A673 (cell line): Measurements from ENCODE around the gene VSIG1. TPM values are rescaled to one million over a fixed set of nuclear protein-coding genes. Genes with fewer than 3 reads are reported as not detected.

Source experiments
- BruUV-seq: library from RNA; stranded (reverse); fragments of 400-500 nt; replicated peaks from 2 replicates; lab custom pipeline; 2021; lab: Mats Ljungman, UMichigan
- CTCF ChIA-PET: fragments of 300-600 bp; sonication (Branson Sonifier 250); formaldehyde crosslinking; loops from one replicate; lab custom pipeline; 2022; ENCODE audit warnings: antibody characterized with exemption; lab: Charles Lee
- POLR2A ChIA-PET: fragments of 300-600 bp; sonication (Branson Sonifier 250); formaldehyde crosslinking; loops from one replicate; lab custom pipeline; 2022; ENCODE audit warnings: antibody characterized with exemption; ENCODE audit not compliant: low non-redundant PET; lab: Charles Lee
- DNase-seq: peaks from one replicate; pipeline ENCODE4 v3.0.0-alpha.2; 2015; ENCODE audit warnings: low spot score
- H3K27ac ChIP-seq: fragments of 200-600 bp; sonication (generic); 2 replicates; pipeline ENCODE4 v1.5.1; 2016; ENCODE audit warnings: mixed run types, low read depth, mild to moderate bottlenecking, mixed read lengths, antibody characterized with exemption, low read length; ENCODE audit not compliant: poor library complexity, severe bottlenecking
- H3K27me3 ChIP-seq: fragments of 200-600 bp; sonication (generic); replicated peaks from 2 replicates; pipeline ENCODE4 v1.6.1; 2017; ENCODE audit warnings: mixed run types, low read depth, mild to moderate bottlenecking, mixed read lengths, antibody characterized with exemption, low read length; ENCODE audit not compliant: insufficient read depth, poor library complexity
- H3K36me3 ChIP-seq: fragments of 200-600 bp; sonication (generic); 2 replicates; pipeline ENCODE4 v1.6.1; 2016; ENCODE audit warnings: mixed run types, mild to moderate bottlenecking, mixed read lengths, antibody characterized with exemption, low read length; ENCODE audit not compliant: insufficient read depth, poor library complexity, severe bottlenecking
- H3K4me1 ChIP-seq: fragments of 200-600 bp; sonication (generic); 2 replicates; pipeline ENCODE4 v1.6.1; 2017; ENCODE audit warnings: mixed run types, mild to moderate bottlenecking, mixed read lengths, antibody characterized with exemption, low read length; ENCODE audit not compliant: insufficient read depth, poor library complexity, severe bottlenecking
- H3K4me3 ChIP-seq: fragments of 200-600 bp; sonication (generic); 2 replicates; pipeline ENCODE4 v1.5.1; 2016; ENCODE audit warnings: low read depth, mixed run types, mild to moderate bottlenecking, mixed read lengths, low read length; ENCODE audit not compliant: poor library complexity, severe bottlenecking
- H3K9me3 ChIP-seq: fragments of 200-600 bp; sonication (generic); 2 replicates; pipeline ENCODE4 v1.6.1; 2016; ENCODE audit warnings: mixed run types, low read depth, mild to moderate bottlenecking, mixed read lengths, antibody characterized with exemption, low read length; ENCODE audit not compliant: poor library complexity, severe bottlenecking
- CTCF ChIP-seq: fragments of 300-800, 200-600 bp; sonication (generic); conservative IDR thresholded peaks from 2 replicates; pipeline ENCODE4 v1.5.1; 2017; ENCODE audit warnings: low read depth, mild to moderate bottlenecking, antibody characterized with exemption, low read length, moderate library complexity, mixed read lengths
- EZH2 ChIP-seq: fragments of 200-600 bp; sonication (generic); IDR thresholded peaks from 2 replicates; pipeline ENCODE4 v1.6.1; 2017; ENCODE audit warnings: borderline replicate concordance, low read depth, mild to moderate bottlenecking, mixed read lengths, antibody characterized with exemption, low read length; ENCODE audit not compliant: poor library complexity, severe bottlenecking
- intact Hi-C: fragments of 100-400 bp; cut with micrococcal nuclease; formaldehyde crosslinking; loops from one replicate; pipeline ENCODE4 v1.10.0; 2022; ENCODE audit not compliant: unreplicated experiment
- total RNA-seq: library from RNA; stranded (reverse); gene quantifications from 2 replicates; pipeline ENCODE4 v1.2.3, GENCODE V29; 2021

VSIG1 gene
- total RNA-seq, 1 experiment from 2014 or later = not detected

- intact Hi-C loops = no loop called here
- Histone ChIP-seq H3K4me1 (no peaks in the 10 kb centered on the region), H3K36me3 (peaks cover 8% of the 10 kb centered on the region), H3K27ac (peak within 1 kb of the TSS; percentile 75), H3K4me3 (peak within 1 kb of the TSS; percentile 64), H3K9me3 (no peaks in the 10 kb centered on the region), H3K27me3 (no peaks in the 10 kb centered on the region)
- TF ChIP-seq EZH2 (no peak), CTCF (no peak)
- peak; percentile 96 for DNase-seq
- ChIA-PET POLR2A (interaction anchor here (0.6 kb wide), 1 partner anchor 1225 kb away, joined by 3 read pairs; no protein-coding TSS in a partner anchor), CTCF (no interaction called here)
- BruUV-seq = no TSS peak
Measured at GRCh38 chrX:108091264-108091877, 46.5 kb downstream of the VSIG1 start, which contains the start of the genes ATG4A and PSMD10. Gene ATG4A (plus strand): TSS chrX:108091778. CDS start chrX:108091827, 49 bp downstream. Gene PSMD10 (minus strand): TSS chrX:108091542. CDS start chrX:108091520, 22 bp downstream.

GRCh38 chrX:108091878-108092291, 47.0 kb downstream of the VSIG1 start:
- Histone ChIP-seq H3K27me3 (no peaks in the 10 kb centered on the region), H3K36me3 (peaks cover 5% of the 10 kb centered on the region), H3K9me3 (no peaks in the 10 kb centered on the region), H3K4me1 (no peaks in the 10 kb centered on the region), H3K4me3 (peak overlapping the region; percentile 64), H3K27ac (no peak overlapping the region)
- TF ChIP-seq CTCF (no peak), EZH2 (no peak)
- intact Hi-C loops = no loop called here
- ChIA-PET CTCF (no interaction called here), POLR2A (interaction anchor here (0.6 kb wide), 1 partner anchor 1225 kb away, joined by 3 read pairs; no protein-coding TSS in a partner anchor)
- no TSS peak for BruUV-seq
- peak; percentile 1 for DNase-seq

- POLR2A ChIA-PET = no interaction called here
- intact Hi-C loops = no loop called here
- no peaks in the 10 kb centered on the region for H3K4me1 ChIP-seq
- no peak for TF ChIP-seq EZH2
- TF ChIP-seq CTCF = no peak
- CTCF ChIA-PET = no interaction called here
- no peak overlapping the region for H3K4me3 ChIP-seq
- DNase-seq = no peak
- no peak overlapping the region for H3K27ac ChIP-seq
- no peaks in the 10 kb centered on the region for H3K36me3 ChIP-seq
- no peaks in the 10 kb centered on the region for H3K9me3 ChIP-seq
- BruUV-seq = no TSS peak
- H3K27me3 ChIP-seq = no peaks in the 10 kb centered on the region
Measured at GRCh38 chrX:108097380-108097779, 52.5 kb downstream of the VSIG1 start.
